ELR (cell line): ENCODE measurements around the gene ATP2B2.

Experiments used
- DNase-seq: peaks from one replicate; pipeline ENCODE4 v3.0.0-alpha.2; 2015; ENCODE audit warnings: low read depth

Gene ATP2B2

DNA sequence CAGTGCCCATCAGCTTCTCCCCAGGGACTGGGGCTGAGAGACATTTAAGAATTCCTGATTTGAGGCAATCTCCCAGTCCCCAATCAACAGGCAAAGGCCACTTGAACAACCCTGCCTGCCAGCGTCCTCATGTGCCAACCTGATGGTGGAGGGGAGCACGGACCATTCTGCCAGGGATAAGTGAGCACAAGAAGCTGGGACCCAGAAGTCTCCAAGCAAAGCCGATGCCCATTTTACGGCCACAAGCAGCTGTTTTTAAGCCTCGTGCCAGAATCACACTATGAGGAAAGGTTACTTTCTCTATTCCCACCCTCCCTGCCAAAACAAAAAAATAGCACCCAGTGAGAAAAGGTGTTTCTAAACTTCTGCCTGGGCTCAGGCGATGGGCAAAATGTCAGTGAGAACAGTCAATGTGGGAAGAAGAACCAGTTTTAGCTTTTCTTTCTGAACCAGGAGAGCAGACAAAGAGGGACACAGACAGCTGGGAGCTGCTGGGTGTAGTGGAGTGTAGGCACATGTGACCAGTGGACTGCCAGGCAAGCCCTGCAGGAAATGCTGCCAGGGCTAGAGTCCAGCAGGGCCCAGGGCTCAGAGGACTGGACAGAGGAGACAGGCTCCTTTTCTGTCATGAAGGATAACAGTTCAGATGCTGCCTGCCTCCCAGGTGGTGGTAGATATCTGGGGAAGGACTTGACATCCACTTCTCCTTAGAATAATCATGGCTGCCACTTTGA lies 57.7 kb downstream of the ATP2B2 start:
- DNase-seq: no peak

DNA sequence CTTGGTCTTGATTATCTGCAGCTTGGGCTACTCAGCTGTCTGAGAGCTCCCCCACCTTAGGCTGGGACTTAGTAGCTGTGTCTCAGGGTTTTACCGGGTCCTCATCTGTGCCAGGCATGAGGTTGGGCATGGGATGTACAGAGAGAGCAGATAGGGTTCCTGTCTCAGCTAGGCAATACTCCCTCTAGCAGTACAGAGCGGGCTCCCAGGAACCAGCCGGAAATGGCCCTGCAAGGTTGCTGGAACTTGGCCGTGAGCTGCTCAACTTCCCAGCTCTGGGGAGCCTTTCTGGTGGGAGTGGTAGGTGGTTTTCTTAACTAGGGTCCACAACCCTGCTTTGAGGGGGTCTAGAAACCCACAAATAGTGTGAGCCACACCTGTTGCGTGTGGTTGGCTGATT lies 58.3 kb downstream of the ATP2B2 start:
- no peak for DNase-seq

DNA sequence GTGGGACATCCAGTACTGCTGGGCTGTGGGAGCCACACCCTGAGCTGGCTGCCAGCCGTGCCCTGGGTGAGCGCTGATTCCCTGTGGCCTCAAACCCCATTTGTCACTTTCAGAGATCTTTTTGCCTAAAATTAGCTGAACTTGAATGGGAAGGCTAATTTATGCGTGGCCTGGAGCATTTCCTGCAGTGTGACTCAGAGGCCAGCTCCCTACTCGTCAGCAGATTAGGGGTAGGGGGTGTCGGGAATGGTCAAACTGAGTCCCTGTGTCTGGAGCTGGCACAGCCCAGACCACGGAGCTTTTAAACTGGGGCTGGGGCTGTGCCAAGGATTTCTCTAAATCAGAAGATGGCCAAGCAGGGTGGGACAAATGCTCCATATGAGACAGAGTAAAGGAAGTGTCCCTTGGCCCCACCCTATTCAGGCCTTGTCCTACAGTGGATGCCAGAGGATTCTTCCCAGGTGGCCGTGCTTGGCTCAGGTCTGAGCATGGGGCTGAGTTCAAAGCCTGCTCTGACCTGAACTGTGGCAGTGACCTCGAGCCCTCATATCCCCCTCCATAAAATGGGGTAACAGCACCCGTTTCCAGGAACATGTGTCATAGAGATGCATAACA lies 59.7 kb downstream of the ATP2B2 start:
- peak; percentile 35 for DNase-seq

DNA sequence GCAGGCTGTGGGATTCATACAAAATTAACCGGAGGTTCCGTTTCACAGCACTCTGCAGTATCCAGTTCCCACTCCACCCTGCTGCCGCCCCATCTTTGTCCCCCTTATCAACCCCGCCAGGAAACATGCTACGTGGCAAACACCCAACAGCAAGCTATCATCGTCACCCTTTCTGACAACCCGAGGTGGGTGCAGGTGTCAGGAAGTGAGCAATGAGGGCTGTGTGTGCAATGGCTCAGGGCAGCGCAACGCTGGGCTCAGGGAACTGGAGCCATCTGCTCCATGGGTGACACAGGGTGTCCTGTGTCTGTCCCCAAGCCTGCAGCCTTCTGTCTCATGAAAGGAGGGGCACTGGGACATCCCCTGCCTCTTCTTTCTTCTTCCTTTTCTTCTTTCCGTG lies 60.9 kb downstream of the ATP2B2 start:
- no peak for DNase-seq

DNA sequence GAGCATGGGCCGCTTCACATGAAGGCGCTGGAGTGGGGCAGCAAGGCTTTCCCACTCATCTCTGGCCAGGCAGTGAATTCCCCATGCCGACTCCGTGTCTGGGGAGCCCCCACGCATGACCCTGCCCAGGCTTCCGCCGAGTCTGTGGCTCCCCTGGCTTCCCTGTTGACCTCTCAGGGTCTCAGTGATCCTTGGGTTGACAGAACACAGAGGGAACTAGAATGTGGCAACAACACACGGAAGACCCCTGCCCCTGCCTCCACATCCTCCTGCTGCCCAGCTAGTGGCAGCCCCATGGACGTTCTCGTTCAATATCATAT lies 61.3 kb downstream of the ATP2B2 start:
- DNase-seq: no peak

DNA sequence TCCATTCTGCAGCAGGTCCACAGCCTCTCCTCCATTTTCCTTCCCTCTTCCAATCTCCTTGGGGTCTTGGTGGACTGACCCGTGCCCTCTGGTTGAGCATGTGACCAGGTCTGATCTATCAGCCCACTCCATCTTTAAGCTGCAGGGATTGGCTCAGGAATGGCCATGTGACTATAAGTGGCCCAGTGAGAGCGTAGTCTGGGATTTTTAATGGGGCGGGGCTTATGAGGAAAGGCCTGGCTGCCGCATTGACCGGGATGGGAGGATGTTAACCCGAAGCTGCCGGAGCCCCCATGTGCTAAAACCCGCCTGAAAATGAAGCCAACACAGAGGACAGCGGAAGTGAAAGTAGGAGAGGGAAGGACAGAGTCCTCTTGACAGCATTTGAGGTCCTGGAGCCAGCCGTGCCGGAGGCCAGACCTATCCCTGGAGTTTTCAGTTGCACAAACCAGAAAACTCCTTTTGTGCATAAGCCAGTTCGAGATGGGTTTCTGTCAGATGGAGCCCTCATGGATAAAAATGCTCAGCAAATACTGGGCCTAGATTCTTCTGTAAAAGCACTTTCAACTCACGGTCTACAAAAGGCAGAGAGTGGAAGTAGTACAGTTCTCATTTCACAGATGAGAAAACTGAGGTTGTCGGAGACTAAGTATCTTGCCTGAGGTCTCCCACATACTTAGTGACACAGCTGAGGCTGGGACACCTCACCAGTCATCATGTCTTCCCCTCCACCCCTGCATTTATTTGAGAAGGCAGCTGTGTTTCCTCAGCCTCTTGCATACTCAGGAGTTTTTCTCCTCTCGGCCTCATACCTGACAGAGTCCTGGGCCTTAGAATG lies 61.9 kb downstream of the ATP2B2 start:
- DNase-seq: no peak

DNA sequence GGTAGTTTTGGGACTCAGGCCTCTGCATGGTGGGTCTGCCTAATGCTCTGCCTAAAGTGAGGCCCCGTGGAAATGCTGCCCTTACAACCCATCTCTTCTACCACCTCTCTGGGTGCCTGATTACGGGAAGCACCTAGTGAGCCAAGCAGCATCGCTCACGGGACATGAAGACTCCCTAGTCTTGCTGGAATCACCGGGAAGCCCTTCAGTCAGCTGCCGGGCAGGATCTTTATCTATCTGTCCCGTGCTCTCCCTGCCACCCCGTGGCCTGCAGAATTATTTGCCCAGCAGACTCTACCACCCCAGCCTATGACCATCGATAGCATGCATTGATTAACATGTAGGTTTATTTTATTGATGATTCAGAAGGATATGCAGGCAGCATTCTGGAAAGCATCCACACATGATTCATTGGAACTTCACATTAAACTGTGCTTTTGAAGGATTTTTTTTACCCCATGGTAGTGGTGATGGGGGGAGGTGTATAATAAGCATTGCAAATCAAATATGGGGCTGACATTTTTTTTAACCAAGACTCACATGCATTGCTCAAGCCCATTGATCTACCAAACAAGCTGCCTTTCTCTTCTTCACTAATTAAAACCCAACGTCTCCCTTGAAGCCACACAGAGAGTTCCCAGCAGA lies 63.1 kb downstream of the ATP2B2 start:
- peak; percentile 31 for DNase-seq

DNA sequence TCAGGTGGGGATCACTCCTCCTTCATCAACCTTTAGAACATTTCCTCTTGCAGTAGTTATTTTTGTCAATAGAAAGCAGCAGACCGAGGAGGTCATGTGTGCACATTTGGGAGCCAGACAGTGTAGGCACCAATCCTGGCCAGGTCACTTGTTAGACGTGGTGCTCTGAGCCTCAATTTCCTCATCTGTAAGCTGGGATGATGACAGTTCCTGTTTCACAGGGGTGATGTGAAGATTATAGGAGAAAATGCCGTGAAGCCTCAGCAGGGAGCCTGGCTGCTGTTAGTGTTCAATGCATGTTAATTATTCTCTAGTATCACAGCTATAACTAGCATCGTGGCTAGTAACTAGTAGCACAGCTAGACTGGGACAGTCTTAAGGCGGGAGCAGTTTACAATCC lies 64.7 kb downstream of the ATP2B2 start:
- DNase-seq: no peak

DNA sequence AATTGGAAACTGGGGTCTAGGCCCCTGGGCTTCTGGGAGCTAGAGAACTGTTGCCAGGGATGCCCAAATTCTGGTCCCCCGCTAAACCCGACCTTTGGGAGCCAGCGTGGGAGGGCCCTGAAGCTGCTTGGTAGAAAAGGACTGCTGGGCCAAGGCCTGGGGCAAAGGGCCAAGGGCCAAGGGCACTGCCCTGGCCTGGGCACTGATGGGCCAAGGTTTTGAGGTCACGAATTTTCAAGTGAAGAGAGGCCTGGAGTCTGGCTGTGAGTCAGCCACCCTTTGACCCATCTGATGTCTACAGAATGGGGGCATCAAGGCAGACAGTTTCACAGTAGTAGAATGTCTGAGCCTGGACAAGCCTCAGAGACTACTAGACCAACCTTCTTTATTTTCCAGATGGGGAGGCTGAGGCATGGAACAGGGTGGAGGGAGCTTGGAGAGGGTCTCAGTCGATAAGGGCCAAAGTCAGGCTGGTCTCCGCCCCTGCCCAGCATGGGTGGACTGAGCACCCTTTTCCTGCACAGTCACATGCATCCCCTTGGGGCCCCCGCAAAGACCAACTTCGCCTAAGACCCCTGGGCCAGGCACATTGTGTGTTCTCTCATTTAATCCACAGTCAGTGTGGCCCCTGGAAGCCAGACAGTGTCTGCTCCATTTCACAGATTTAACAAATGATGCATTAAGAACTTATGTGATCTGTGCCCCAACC lies 66.3 kb downstream of the ATP2B2 start:
- no peak for DNase-seq

DNA sequence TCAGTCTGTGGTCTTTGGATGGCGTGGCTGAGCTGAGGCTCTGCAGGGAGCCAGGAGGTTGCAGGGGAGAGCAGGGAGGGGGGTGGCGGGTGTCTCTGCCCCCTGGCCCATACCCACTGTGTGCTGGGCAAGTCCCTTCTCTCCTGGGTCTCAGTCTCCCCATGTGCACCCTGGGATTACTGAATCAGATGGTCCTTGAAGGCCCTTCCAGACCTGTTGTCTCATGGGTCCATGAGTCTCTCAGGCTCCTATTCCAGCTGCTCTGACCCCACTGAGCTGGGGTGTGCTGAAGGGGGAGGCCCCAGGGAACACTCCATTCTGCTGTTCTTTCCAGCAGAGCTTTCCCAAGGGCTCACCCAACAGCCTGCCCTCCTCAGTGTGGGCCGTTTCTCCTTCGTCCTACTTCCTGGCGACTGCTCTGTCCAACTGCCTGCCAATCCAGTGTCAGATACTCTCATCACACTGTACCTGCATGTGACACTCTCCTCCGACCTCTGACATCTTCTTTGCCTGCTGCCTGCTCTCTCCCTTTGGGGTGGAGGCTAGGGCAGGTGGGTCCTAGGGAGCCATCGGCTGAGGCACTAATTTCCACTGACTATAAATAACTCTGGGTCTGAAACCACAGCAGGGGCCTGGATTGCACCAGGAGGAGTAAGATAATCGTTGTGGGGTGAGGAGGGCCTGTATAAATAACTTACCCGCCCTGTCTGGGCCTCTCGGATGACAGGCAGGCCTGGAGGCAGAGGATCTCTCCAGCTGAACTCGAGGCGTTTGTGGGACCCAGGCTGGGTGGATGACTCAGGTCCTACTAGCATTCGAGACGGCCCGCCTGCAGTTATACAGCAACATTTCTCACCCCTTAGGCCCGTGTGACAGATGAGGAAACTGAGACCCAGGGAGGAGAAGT lies 67.1 kb downstream of the ATP2B2 start:
- DNase-seq: peak; percentile 85

DNA sequence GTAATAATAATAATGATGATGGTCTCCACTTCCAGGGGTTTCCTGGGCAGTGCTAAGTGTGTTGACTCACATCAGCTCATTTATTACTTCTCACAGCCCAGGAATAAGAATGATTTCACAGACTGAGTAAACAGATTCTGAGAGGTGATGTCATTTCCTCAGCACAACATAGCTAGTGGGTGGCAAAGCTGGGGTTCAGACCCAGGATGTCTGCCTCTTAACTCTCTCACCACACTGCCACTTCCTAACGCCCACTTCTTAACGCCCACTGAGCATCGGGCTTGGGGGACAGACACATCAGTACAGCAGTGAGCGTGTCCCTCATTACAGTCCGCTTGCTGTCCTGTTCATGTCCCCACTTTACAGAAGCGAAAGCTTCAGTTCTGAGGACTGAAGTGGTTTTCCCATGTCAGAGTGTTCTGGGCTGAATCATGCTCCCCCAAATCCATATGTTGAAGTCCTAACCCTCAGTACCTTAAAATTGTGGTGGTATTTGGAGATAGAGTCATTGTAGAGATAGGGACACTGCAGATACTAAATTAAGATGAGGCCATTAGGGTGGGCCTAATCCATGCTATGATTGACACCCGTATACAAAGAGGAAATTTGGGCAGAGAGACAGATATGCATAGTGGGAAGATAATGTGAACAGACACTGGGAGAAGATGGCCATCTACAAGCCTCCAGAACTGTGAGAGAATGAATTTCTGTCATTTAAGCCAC lies 68.0 kb downstream of the ATP2B2 start:
- peak; percentile 83 for DNase-seq

DNA sequence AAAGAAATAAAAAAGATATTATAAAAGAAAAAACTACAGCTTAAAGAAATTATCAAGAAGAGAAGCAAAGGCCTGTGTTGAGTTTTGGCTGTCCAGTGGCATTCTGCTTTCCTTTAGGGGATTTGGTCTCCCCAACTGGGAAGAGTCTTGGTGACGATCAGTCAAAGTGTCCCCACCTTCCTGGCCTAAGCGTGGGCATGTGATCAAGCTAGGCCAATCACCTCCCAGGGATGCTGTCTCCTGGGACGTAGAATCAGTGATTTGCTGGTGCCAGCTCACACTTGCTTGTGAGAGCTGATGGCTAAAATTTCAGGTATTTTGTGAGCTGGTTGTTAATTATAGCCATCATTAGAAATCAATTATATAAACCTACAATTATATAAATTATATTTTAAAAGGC lies 69.5 kb downstream of the ATP2B2 start:
- no peak for DNase-seq

DNA sequence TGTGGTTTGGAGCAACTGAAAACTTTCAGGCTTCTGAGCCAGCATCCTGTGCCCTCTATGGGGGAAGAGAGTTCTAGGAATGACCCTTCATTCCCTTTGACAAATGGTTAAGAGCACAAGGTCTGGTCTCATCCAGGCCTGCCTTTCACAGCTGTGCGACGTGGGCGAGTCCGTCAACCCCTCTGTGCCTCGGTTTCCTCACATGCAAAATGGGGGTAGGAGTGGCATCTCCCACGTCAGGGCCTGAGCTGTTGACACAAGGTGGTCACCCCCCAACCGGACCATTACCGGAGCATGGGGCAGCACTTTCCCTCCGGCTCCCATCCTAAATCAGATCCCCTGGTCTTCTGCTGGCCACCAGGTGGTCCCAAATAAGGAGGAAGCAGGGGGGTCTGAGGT lies 70.4 kb downstream of the ATP2B2 start:
- no peak for DNase-seq

DNA sequence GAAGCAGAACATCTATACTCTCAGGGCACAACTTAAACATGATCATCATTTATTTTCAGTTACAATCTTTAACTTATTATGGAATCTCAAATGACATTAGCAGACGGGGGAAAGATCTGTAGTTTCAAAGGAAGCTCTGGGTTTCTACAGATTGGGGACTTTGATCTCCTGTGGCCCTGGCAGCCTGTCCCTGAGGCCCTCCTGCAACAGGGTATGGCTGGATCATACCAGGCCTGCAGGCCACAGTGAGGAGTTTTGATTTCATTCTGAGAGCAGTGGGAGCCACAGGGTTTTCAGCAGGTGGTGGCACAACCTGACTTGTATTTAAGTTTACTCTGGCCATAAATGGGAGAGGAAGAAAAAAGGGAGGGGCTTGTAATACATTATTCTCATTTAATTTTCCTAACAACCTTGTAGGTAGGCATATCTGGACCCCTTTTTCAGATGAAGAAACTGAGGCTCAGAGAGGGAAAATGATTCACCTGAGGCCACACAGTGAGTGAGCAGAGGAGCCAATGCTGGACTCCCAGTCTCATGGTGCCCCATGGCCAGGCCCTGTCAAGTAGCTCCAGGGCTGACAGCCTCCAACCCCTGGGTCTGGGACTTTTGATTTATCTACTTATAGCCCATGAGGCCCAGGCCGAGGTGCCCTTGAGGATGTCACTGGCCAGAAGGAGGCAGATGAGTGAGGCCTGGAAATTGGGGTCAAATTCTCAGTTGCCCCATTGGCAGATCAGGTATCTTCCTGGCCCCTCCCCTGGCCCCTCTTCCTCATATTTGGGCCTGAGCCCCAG lies 71.0 kb downstream of the ATP2B2 start:
- no peak for DNase-seq

DNA sequence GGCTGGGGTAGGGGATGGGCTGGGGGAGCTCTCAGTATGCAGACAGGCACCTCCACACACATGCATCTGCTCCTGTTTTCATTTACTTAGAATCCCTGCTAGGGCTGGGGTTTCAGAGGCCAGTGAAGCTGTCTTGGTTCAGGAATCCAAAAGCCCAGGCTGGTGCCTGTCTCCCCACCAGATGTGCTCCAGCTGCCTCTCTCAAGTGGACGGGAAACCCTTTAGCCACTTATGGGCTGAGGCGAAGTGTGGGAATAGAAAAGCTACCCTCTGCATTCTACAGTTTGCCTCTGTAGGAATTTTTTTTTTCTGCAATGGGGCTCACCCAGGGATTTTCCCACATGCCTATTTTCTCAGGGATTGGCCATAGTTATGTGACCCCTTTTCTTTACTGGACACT lies 72.5 kb downstream of the ATP2B2 start:
- no peak for DNase-seq

DNA sequence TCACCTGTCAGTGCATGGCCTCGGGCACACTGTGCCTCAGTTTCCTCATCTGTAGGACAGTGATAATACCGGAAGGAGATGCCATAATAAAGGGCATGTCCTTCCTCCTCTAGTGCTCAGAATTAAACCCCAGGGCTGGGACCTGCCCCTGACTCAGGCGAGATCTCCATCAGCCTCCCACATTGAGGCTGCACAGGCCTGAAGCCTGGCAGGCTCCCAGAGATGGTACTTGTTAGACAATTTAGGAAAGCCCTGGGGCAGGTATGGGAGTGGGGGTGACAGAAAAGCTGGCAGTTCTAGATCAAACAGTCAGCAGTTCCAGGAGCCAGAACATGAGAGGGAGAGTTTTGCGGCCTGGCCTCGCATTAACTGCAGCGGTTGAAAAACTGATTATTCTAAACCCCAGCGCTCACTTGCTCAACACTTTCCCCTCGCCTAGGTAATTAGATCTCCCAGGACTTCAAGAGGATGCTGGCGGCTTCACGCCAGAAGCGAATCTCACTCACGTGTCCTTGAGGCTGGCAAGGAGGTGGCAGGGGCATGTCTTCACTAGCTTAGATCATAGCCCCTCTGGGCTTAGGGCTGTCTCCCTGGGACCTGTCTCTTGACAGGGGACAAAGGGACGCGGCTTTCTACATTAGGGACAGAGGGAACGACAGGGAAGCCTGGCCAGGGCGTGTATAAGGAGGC lies 73.1 kb downstream of the ATP2B2 start:
- DNase-seq: no peak

DNA sequence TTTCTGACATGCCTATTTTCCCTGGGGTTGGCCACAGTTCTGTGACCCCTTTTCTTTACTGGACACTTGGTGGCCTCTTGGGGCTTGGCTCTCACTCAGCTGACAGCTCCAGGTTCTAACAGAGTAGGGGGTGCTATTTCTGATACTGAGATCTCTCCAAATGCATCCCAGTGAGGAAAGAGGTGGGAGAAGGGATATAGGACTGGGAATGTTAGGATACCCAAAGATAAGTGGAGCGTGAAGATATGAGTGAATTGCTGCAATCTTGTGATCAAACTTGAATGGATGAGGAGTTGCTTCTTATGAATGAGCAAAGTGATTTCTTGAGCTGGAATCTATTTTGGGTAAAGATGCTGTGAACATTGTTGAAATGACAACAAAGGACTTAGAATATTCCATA lies 74.6 kb downstream of the ATP2B2 start:
- no peak for DNase-seq

DNA sequence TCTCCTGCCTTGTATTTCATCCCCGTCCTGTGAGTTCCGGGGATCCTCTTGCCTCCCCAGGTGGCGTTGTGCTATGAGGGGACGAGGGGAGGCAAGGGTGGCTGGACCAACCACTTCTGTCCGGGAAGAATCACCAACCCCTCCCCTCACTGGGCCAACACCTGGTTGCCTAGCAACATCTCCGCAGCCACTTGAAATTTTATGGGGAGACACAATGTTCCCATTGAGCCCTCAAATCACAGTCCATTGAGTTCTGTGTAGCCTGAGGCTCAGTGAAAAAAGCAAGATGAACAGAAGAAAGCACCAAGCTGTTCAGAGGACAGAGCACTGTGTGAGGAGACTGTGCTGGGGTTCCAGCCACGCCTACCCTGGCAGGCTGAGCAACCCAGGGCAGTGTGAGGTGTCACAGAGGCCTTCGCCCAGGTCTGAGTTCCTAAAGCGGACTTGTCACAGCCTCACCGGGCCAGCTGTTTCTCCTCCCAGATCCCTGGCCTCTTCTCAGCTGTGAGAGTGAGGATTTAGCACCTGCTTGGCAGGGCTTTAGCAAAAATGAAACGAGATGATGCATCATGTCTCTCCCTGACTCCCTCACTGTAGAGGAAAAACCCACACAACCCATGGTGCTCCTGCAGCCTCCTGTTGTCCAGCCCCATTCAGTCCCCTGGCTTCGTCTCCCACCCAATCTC lies 76.8 kb downstream of the ATP2B2 start:
- DNase-seq: no peak
